HEK293 (cell line): Measurements from ENCODE around the gene ZMYM4.

Source experiments
- CTCF ChIA-PET: fragments of 350-600 bp; formaldehyde crosslinking; extraction: SDS; loops from one replicate; lab custom pipeline; 2021; ENCODE audit warnings: antibody characterized with exemption; lab: Yijun Ruan, JAX
- POLR2A ChIA-PET: fragments of 300-600 bp; formaldehyde crosslinking; extraction: SDS; loops from one replicate; lab custom pipeline; 2020; ENCODE audit warnings: antibody characterized with exemption, inconsistent platforms; lab: Yijun Ruan, JAX
- H3K27ac ChIP-seq: fragments of 200-500 bp; sonication (Bioruptor generic); 2 replicates; pipeline ENCODE4 v1.5.1; 2014; ENCODE audit warnings: low read depth, low read length, control low read depth, inconsistent platforms; ENCODE audit errors: extremely low read depth
- H3K36me3 ChIP-seq, 2 experiments: fragments of 200-500 bp in 1 of 2; sonication (Bioruptor generic) in 1 of 2; 1 replicate in 1 of 2; 2 replicates in 1 of 2; pipeline ENCODE4 v1.5.1; 2014 to 2017; ENCODE audit warnings: inconsistent platforms in 2 of 2, low read length in 2 of 2; ENCODE audit not compliant: control insufficient read depth in 2 of 2, insufficient read depth in 1 of 2
- H3K4me1 ChIP-seq: fragments of 200-500 bp; sonication (Bioruptor generic); 2 replicates; pipeline ENCODE4 v1.5.1; 2014; ENCODE audit warnings: mild to moderate bottlenecking, low read length, inconsistent platforms; ENCODE audit not compliant: control insufficient read depth, insufficient read depth
- H3K4me3 ChIP-seq: 2 replicates; pipeline ENCODE4 v1.5.1; 2011; ENCODE audit warnings: low read depth, mild to moderate bottlenecking, control low read depth, low read length, moderate library complexity
- H3K9me3 ChIP-seq: fragments of 200-500 bp; sonication (Bioruptor generic); 2 replicates; pipeline ENCODE4 v1.5.1; 2014; ENCODE audit warnings: low read depth, low read length, inconsistent platforms; ENCODE audit not compliant: control insufficient read depth, insufficient read depth
- FEZF1 ChIP-seq: fragments of 450-650 bp; formaldehyde crosslinking; IDR thresholded peaks from 2 replicates; pipeline ENCODE4 v1.5.1; 2016; ENCODE audit warnings: missing biosample characterization, missing genetic modification characterization
- ZBTB21 ChIP-seq: fragments of 450-650 bp; formaldehyde crosslinking; IDR thresholded peaks from 2 replicates; pipeline ENCODE4 v1.5.1; 2017; ENCODE audit warnings: missing biosample characterization, missing genetic modification characterization
- ZNF140 ChIP-seq: fragments of 450-650 bp; formaldehyde crosslinking; IDR thresholded peaks from 2 replicates; pipeline ENCODE4 v1.5.1; 2016; ENCODE audit warnings: missing biosample characterization, missing genetic modification characterization
- ZNF211 ChIP-seq: fragments of 450-650 bp; formaldehyde crosslinking; IDR thresholded peaks from 2 replicates; pipeline ENCODE4 v1.5.1; 2016; ENCODE audit warnings: low read depth, missing biosample characterization, missing genetic modification characterization
- ZNF423 ChIP-seq: fragments of 450-650 bp; formaldehyde crosslinking; IDR thresholded peaks from 2 replicates; pipeline ENCODE4 v1.5.1; 2016; ENCODE audit warnings: missing biosample characterization, missing genetic modification characterization
- ZNF558 ChIP-seq: fragments of 450-650 bp; formaldehyde crosslinking; IDR thresholded peaks from 2 replicates; pipeline ENCODE4 v1.5.1; 2016; ENCODE audit warnings: missing biosample characterization, missing genetic modification characterization
- ZNF701 ChIP-seq: fragments of 450-650 bp; formaldehyde crosslinking; IDR thresholded peaks from 2 replicates; pipeline ENCODE4 v1.5.1; 2016; ENCODE audit warnings: missing biosample characterization, missing genetic modification characterization
- ZNF776 ChIP-seq: fragments of 450-650 bp; formaldehyde crosslinking; IDR thresholded peaks from 2 replicates; pipeline ENCODE4 v1.5.0; 2017; ENCODE audit warnings: missing biosample characterization, missing genetic modification characterization, borderline replicate concordance
- TF ChIP-seq, protein P1 (sequence below): fragments of 450-650 bp; formaldehyde crosslinking; IDR thresholded peaks from 2 replicates; pipeline ENCODE4 v1.5.1; 2016; ENCODE audit warnings: missing biosample characterization, missing genetic modification characterization
- TF ChIP-seq, protein P2 (sequence below): fragments of 450-650 bp; formaldehyde crosslinking; IDR thresholded peaks from 2 replicates; pipeline ENCODE4 v1.5.1; 2016; ENCODE audit warnings: missing biosample characterization, missing genetic modification characterization
- TF ChIP-seq, protein P3 (sequence below): fragments of 450-650 bp; formaldehyde crosslinking; IDR thresholded peaks from 2 replicates; pipeline ENCODE4 v1.5.1; 2017; ENCODE audit warnings: missing biosample characterization, missing genetic modification characterization
- TF ChIP-seq, protein P4 (sequence below): fragments of 450-650 bp; formaldehyde crosslinking; IDR thresholded peaks from 2 replicates; pipeline ENCODE4 v1.5.0; 2017; ENCODE audit warnings: missing biosample characterization, missing genetic modification characterization, borderline replicate concordance
- TF ChIP-seq, protein P5 (sequence below): fragments of 450-650 bp; formaldehyde crosslinking; IDR thresholded peaks from 2 replicates; pipeline ENCODE4 v1.5.1; 2016; ENCODE audit warnings: missing biosample characterization, missing genetic modification characterization
- TF ChIP-seq, protein P6 (sequence below): fragments of 450-650 bp; formaldehyde crosslinking; IDR thresholded peaks from 2 replicates; pipeline ENCODE4 v1.5.1; 2016; ENCODE audit warnings: missing biosample characterization, missing genetic modification characterization
- TF ChIP-seq, protein P7 (sequence below): fragments of 450-650 bp; formaldehyde crosslinking; IDR thresholded peaks from 2 replicates; pipeline ENCODE4 v1.5.1; 2016; ENCODE audit warnings: missing biosample characterization, missing genetic modification characterization

The ZMYM4 gene

DNA sequence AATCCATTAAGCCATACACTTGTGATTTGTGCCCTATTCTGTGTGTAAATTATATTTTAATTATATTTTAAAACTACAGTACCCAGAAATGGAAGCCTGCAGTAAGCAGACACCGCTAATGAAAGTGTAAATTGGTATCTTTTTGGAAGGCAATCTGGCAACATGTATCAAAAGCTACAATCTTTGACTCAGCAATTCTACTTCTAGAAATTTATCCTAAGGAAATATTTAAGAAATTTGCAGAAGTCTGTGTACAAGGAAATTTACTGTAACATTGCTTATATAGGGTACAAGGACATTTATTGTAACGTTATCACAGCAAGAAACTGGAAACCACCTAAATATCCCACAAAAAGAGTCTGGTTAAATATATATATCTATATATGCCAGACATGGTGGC, 14.6 kb upstream of the ZMYM4 start (continued):
- TF ChIP-seq, protein P1, sequence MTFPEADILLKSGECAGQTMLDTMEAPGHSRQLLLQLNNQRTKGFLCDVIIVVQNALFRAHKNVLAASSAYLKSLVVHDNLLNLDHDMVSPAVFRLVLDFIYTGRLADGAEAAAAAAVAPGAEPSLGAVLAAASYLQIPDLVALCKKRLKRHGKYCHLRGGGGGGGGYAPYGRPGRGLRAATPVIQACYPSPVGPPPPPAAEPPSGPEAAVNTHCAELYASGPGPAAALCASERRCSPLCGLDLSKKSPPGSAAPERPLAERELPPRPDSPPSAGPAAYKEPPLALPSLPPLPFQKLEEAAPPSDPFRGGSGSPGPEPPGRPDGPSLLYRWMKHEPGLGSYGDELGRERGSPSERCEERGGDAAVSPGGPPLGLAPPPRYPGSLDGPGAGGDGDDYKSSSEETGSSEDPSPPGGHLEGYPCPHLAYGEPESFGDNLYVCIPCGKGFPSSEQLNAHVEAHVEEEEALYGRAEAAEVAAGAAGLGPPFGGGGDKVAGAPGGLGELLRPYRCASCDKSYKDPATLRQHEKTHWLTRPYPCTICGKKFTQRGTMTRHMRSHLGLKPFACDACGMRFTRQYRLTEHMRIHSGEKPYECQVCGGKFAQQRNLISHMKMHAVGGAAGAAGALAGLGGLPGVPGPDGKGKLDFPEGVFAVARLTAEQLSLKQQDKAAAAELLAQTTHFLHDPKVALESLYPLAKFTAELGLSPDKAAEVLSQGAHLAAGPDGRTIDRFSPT (tag by site-specific recombination): no peak
- TF ChIP-seq, protein P2, sequence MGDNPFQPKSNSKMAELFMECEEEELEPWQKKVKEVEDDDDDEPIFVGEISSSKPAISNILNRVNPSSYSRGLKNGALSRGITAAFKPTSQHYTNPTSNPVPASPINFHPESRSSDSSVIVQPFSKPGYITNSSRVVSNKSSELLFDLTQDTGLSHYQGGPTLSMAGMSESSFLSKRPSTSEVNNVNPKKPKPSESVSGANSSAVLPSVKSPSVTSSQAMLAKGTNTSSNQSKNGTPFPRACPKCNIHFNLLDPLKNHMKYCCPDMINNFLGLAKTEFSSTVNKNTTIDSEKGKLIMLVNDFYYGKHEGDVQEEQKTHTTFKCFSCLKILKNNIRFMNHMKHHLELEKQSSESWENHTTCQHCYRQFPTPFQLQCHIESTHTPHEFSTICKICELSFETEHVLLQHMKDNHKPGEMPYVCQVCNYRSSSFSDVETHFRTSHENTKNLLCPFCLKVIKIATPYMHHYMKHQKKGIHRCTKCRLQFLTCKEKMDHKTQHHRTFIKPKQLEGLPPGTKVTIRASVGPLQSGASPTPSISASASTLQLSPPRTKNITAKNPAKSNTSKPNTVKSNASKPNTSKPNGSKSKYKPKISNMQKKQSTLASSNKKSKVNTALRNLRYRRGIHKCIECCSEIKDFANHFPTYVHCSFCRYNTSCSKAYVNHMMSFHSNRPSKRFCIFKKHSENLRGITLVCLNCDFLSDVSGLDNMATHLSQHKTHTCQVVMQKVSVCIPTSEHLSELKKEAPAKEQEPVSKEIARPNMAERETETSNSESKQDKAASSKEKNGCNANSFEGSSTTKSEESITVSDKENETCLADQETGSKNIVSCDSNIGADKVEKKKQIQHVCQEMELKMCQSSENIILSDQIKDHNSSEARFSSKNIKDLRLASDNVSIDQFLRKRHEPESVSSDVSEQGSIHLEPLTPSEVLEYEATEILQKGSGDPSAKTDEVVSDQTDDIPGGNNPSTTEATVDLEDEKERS: no peak
- no peak for TF ChIP-seq ZBTB21 (tag by site-specific recombination)
- TF ChIP-seq, all 188 proteins: peak for 0

DNA sequence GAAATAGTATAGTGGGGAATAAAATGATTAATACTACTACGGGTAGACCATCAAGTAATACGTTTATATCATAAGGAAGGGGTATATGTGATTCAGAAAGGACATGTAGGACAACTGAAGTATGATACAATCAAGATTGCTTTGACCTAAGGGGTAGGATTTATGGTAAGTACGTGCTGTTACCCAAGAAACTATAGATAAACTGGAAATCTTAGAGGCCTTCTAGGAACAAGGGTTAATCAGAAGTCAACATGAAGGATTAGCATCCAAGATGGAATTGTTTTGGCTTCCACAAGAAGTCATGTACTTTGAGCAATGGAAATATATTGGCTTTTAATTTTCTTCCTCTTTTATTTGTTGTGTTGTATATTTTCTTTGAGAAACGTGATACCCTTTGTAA, 13.2 kb upstream of the ZMYM4 start:
- Histone ChIP-seq H3K27ac (no peak overlapping the region), H3K4me1 (no peaks in the 10 kb centered on the region), H3K36me3 (no peaks in the 10 kb centered on the region), H3K9me3 (no peaks in the 10 kb centered on the region), H3K4me3 (no peak overlapping the region)
- CTCF ChIA-PET: interaction anchor here (0.6 kb wide), 1 partner anchor 471 kb away, joined by 3 read pairs; no protein-coding TSS in a partner anchor
- POLR2A ChIA-PET: no interaction called here
- TF ChIP-seq, protein P3, sequence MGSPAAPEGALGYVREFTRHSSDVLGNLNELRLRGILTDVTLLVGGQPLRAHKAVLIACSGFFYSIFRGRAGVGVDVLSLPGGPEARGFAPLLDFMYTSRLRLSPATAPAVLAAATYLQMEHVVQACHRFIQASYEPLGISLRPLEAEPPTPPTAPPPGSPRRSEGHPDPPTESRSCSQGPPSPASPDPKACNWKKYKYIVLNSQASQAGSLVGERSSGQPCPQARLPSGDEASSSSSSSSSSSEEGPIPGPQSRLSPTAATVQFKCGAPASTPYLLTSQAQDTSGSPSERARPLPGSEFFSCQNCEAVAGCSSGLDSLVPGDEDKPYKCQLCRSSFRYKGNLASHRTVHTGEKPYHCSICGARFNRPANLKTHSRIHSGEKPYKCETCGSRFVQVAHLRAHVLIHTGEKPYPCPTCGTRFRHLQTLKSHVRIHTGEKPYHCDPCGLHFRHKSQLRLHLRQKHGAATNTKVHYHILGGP (tag by site-specific recombination): peak; percentile 73; the same call in 1 of the 2 replicates
- TF ChIP-seq ZNF558 (tag by site-specific recombination): no peak
- TF ChIP-seq, all 188 proteins: peak for 1

DNA sequence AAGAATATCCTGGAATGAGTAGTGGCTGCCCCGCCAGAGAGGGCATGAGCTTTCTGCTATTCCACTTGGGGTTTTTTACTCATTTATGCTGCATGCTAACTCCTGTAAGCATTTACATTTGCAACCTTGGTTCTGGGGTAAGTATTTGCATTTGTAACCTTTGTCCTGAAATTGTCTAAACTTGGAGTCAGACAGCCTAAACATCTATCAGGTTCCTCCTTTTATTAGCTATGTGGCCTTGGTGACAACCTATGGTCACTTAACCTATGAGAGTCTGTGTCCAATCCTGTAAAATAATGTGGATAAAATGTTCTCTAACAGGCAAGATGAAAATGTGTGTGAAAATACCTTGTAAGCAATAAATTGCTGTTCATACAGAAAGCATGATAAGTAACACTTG, 8.9 kb upstream of the ZMYM4 start:
- H3K27ac ChIP-seq: no peak overlapping the region
- H3K4me1 ChIP-seq: no peaks in the 10 kb centered on the region
- ChIA-PET CTCF (interaction anchor here (0.6 to 0.8 kb wide), 2 partner anchors 58 to 112 kb away, joined by 3 to 4 read pairs; no protein-coding TSS in a partner anchor), POLR2A (no interaction called here)
- no peaks in the 10 kb centered on the region for H3K9me3 ChIP-seq
- no peak overlapping the region for H3K4me3 ChIP-seq
- no peaks in the 10 kb centered on the region for H3K36me3 ChIP-seq
- no peak for TF ChIP-seq ZNF140 (tag by site-specific recombination)
- TF ChIP-seq, protein P4, sequence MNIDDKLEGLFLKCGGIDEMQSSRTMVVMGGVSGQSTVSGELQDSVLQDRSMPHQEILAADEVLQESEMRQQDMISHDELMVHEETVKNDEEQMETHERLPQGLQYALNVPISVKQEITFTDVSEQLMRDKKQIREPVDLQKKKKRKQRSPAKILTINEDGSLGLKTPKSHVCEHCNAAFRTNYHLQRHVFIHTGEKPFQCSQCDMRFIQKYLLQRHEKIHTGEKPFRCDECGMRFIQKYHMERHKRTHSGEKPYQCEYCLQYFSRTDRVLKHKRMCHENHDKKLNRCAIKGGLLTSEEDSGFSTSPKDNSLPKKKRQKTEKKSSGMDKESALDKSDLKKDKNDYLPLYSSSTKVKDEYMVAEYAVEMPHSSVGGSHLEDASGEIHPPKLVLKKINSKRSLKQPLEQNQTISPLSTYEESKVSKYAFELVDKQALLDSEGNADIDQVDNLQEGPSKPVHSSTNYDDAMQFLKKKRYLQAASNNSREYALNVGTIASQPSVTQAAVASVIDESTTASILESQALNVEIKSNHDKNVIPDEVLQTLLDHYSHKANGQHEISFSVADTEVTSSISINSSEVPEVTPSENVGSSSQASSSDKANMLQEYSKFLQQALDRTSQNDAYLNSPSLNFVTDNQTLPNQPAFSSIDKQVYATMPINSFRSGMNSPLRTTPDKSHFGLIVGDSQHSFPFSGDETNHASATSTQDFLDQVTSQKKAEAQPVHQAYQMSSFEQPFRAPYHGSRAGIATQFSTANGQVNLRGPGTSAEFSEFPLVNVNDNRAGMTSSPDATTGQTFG (tag by site-specific recombination): no peak
- TF ChIP-seq ZNF423 (tag by site-specific recombination): no peak
- TF ChIP-seq, protein P5, sequence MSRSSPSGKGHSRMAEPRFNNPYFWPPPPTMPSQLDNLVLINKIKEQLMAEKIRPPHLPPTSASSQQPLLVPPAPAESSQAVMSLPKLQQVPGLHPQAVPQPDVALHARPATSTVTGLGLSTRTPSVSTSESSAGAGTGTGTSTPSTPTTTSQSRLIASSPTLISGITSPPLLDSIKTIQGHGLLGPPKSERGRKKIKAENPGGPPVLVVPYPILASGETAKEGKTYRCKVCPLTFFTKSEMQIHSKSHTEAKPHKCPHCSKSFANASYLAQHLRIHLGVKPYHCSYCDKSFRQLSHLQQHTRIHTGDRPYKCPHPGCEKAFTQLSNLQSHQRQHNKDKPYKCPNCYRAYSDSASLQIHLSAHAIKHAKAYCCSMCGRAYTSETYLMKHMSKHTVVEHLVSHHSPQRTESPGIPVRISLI: no peak; the same call in 1 of the 2 replicates
- TF ChIP-seq ZNF776 (tag by site-specific recombination): no peak
- TF ChIP-seq FEZF1 (tag by site-specific recombination): no peak
- TF ChIP-seq ZBTB21 (tag by site-specific recombination): no peak
- TF ChIP-seq ZNF701: no peak
- TF ChIP-seq, protein P6, sequence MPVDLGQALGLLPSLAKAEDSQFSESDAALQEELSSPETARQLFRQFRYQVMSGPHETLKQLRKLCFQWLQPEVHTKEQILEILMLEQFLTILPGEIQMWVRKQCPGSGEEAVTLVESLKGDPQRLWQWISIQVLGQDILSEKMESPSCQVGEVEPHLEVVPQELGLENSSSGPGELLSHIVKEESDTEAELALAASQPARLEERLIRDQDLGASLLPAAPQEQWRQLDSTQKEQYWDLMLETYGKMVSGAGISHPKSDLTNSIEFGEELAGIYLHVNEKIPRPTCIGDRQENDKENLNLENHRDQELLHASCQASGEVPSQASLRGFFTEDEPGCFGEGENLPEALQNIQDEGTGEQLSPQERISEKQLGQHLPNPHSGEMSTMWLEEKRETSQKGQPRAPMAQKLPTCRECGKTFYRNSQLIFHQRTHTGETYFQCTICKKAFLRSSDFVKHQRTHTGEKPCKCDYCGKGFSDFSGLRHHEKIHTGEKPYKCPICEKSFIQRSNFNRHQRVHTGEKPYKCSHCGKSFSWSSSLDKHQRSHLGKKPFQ: no peak
- TF ChIP-seq, protein P7, sequence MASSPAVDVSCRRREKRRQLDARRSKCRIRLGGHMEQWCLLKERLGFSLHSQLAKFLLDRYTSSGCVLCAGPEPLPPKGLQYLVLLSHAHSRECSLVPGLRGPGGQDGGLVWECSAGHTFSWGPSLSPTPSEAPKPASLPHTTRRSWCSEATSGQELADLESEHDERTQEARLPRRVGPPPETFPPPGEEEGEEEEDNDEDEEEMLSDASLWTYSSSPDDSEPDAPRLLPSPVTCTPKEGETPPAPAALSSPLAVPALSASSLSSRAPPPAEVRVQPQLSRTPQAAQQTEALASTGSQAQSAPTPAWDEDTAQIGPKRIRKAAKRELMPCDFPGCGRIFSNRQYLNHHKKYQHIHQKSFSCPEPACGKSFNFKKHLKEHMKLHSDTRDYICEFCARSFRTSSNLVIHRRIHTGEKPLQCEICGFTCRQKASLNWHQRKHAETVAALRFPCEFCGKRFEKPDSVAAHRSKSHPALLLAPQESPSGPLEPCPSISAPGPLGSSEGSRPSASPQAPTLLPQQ: no peak
- TF ChIP-seq ZNF211 (tag by site-specific recombination): no peak
- no peak for TF ChIP-seq ZNF558 (tag by site-specific recombination)
- TF ChIP-seq, protein P1 (tag by site-specific recombination): no peak
